ENCODE data around the gene RAD51D.

GRCh38 chr17:35089586-35090296 lies 29.9 kb downstream of the RAD51D start:
- TF ChIP-seq, protein P1, sequence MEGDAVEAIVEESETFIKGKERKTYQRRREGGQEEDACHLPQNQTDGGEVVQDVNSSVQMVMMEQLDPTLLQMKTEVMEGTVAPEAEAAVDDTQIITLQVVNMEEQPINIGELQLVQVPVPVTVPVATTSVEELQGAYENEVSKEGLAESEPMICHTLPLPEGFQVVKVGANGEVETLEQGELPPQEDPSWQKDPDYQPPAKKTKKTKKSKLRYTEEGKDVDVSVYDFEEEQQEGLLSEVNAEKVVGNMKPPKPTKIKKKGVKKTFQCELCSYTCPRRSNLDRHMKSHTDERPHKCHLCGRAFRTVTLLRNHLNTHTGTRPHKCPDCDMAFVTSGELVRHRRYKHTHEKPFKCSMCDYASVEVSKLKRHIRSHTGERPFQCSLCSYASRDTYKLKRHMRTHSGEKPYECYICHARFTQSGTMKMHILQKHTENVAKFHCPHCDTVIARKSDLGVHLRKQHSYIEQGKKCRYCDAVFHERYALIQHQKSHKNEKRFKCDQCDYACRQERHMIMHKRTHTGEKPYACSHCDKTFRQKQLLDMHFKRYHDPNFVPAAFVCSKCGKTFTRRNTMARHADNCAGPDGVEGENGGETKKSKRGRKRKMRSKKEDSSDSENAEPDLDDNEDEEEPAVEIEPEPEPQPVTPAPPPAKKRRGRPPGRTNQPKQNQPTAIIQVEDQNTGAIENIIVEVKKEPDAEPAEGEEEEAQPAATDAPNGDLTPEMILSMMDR (IDR thresholded peaks at IDR 0.05 in 2 of 3, conservative IDR thresholded peaks at IDR 0.05 in 1 of 3; ENCODE audit: control insufficient read depth in 2 of 3, extremely low read depth in 1 of 3, insufficient read depth in 1 of 3, low read depth in 3 of 3, low read length in 3 of 3): peak in 1 of 3 experiments; percentile 2; a peak in 1 of 6 replicates
- TF ChIP-seq, protein P2, sequence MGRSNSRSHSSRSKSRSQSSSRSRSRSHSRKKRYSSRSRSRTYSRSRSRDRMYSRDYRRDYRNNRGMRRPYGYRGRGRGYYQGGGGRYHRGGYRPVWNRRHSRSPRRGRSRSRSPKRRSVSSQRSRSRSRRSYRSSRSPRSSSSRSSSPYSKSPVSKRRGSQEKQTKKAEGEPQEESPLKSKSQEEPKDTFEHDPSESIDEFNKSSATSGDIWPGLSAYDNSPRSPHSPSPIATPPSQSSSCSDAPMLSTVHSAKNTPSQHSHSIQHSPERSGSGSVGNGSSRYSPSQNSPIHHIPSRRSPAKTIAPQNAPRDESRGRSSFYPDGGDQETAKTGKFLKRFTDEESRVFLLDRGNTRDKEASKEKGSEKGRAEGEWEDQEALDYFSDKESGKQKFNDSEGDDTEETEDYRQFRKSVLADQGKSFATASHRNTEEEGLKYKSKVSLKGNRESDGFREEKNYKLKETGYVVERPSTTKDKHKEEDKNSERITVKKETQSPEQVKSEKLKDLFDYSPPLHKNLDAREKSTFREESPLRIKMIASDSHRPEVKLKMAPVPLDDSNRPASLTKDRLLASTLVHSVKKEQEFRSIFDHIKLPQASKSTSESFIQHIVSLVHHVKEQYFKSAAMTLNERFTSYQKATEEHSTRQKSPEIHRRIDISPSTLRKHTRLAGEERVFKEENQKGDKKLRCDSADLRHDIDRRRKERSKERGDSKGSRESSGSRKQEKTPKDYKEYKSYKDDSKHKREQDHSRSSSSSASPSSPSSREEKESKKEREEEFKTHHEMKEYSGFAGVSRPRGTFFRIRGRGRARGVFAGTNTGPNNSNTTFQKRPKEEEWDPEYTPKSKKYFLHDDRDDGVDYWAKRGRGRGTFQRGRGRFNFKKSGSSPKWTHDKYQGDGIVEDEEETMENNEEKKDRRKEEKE (IDR thresholded peaks at IDR 0.05): no peak
- TF ChIP-seq, protein P3, sequence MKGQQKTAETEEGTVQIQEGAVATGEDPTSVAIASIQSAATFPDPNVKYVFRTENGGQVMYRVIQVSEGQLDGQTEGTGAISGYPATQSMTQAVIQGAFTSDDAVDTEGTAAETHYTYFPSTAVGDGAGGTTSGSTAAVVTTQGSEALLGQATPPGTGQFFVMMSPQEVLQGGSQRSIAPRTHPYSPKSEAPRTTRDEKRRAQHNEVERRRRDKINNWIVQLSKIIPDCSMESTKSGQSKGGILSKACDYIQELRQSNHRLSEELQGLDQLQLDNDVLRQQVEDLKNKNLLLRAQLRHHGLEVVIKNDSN (IDR thresholded peaks at IDR 0.05; ENCODE audit: borderline replicate concordance, extremely low read length, insufficient read depth, low read depth, low read length): no peak
- no peak for TF ChIP-seq SREBF2 (IDR thresholded peaks at IDR 0.05; ENCODE audit: low read length)
